Muscle of leg (tissue), 11 donors: ENCODE data around the gene TCFL5. TPM values are rescaled to one million over a fixed set of nuclear protein-coding genes. Genes with fewer than 3 reads are reported as not detected.

Experiments used
- DNase-seq: peaks from one replicate; pipeline ENCODE4 v3.0.0; 2013
- H3K27ac ChIP-seq: one replicate; pipeline ENCODE4 v1.5.1; 2013; ENCODE audit warnings: mild to moderate bottlenecking, low read length, control low read depth
- H3K27me3 ChIP-seq: one replicate; pipeline ENCODE4 v1.6.1; 2013; ENCODE audit warnings: low read length; ENCODE audit not compliant: control insufficient read depth, insufficient read depth
- H3K36me3 ChIP-seq: one replicate; pipeline ENCODE4 v1.6.1; 2013; ENCODE audit warnings: low read length; ENCODE audit not compliant: control insufficient read depth, insufficient read depth
- H3K4me1 ChIP-seq: one replicate; pipeline ENCODE4 v1.6.1; 2013; ENCODE audit warnings: low read length; ENCODE audit not compliant: control insufficient read depth, insufficient read depth
- H3K4me3 ChIP-seq: one replicate; pipeline ENCODE4 v1.5.1; 2013; ENCODE audit warnings: low read length, control low read depth
- H3K9me3 ChIP-seq: replicated peaks from 2 replicates; pipeline ENCODE4 v1.6.1; 2013; ENCODE audit warnings: low read depth, low read length; ENCODE audit not compliant: control insufficient read depth
- WGBS: methylation state at CpG from one replicate; pipeline ENCODE4 v1.1.5; 2013; ENCODE audit warnings: missing lambda C conversion rate; ENCODE audit not compliant: insufficient coverage; 5-methylcytosine and 5-hydroxymethylcytosine counted together
- polyA plus RNA-seq, 8 donors: library from polyadenylated mRNA; unstranded; fragments of 120-200 nt; gene quantifications; one replicate each; pipeline versions ENCODE4 v1.2.1 to v1.2.3, GENCODE V29; 2013; ENCODE audit warnings: inconsistent platforms in 1 of 8, low replicate concordance in 1 of 8; ENCODE audit not compliant: insufficient read length in 8 of 8, insufficient read depth in 1 of 8
- total RNA-seq: library from RNA; stranded (reverse); fragments of 120-200 nt; gene quantifications from one replicate; pipeline ENCODE4 v1.2.4, GENCODE V29; 2013

TCFL5 gene
- total and polyA plus RNA-seq, 9 donors: 6.1 to 12.1 (median 8.2) TPM

GRCh38 chr20:62902926-62903615, 41.4 kb upstream of the TCFL5 start:
- Histone ChIP-seq H3K27ac (no peak overlapping the region), H3K4me3 (no peak overlapping the region), H3K27me3 (no peaks in the 10 kb centered on the region), H3K4me1 (peaks cover 15% of the 10 kb centered on the region), H3K36me3 (peaks cover 68% of the 10 kb centered on the region), H3K9me3 (no peaks in the 10 kb centered on the region)
- no CpG with 5 or more reads among the region's 7 CpGs for WGBS
- no peak for DNase-seq

- Histone ChIP-seq H3K4me3 (no peak overlapping the region), H3K27ac (no peak overlapping the region), H3K9me3 (no peaks in the 10 kb centered on the region), H3K27me3 (no peaks in the 10 kb centered on the region), H3K36me3 (peaks cover 56% of the 10 kb centered on the region), H3K4me1 (peaks cover 15% of the 10 kb centered on the region)
- 77% methylated on average over 4 of the region's 11 CpGs for WGBS
- no peak for DNase-seq
Measured at GRCh38 chr20:62901891-62902290, 40.3 kb upstream of the TCFL5 start.

GRCh38 chr20:62900692-62901584, 39.3 kb upstream of the TCFL5 start:
- Histone ChIP-seq H3K27ac (peak overlapping the region; percentile 5), H3K4me1 (peaks cover 15% of the 10 kb centered on the region), H3K27me3 (no peaks in the 10 kb centered on the region), H3K9me3 (no peaks in the 10 kb centered on the region), H3K4me3 (no peak overlapping the region), H3K36me3 (peaks cover 54% of the 10 kb centered on the region)
- WGBS: 43% methylated on average over 11 of the region's 20 CpGs
- DNase-seq: peak; percentile 41

- WGBS: 4% methylated on average over 4 of the region's 11 CpGs
- Histone ChIP-seq H3K36me3 (peaks cover 53% of the 10 kb centered on the region), H3K27ac (peak overlapping the region; percentile 5)
Measured at GRCh38 chr20:62900052-62900691, 38.5 kb upstream of the TCFL5 start.

GRCh38 chr20:62899633-62900051, 38.0 kb upstream of the TCFL5 start:
- H3K27ac ChIP-seq: no peak overlapping the region

More at GRCh38 chr20:62900052-62900691, 38.5 kb upstream of the TCFL5 start:
- no peaks in the 10 kb centered on the region for H3K9me3 ChIP-seq
- peak; percentile 84 for DNase-seq
- peaks cover 15% of the 10 kb centered on the region for H3K4me1 ChIP-seq
- H3K27me3 ChIP-seq: no peaks in the 10 kb centered on the region
- no peak overlapping the region for H3K4me3 ChIP-seq

GRCh38 chr20:62898970-62899632, 37.5 kb upstream of the TCFL5 start:
- WGBS: 30% methylated on average over 5 of the region's 16 CpGs

More at GRCh38 chr20:62899633-62900051, 38.0 kb upstream of the TCFL5 start:
- Histone ChIP-seq H3K9me3 (no peaks in the 10 kb centered on the region), H3K4me3 (no peak overlapping the region), H3K27me3 (no peaks in the 10 kb centered on the region), H3K4me1 (peaks cover 15% of the 10 kb centered on the region), H3K36me3 (peaks cover 53% of the 10 kb centered on the region)
- WGBS: 8% methylated on average over 6 of the region's 6 CpGs
- peak; percentile 46 for DNase-seq

GRCh38 chr20:62898093-62898964, 36.7 kb upstream of the TCFL5 start:
- H3K27me3 ChIP-seq: no peaks in the 10 kb centered on the region
- peaks cover 55% of the 10 kb centered on the region for H3K36me3 ChIP-seq
- H3K27ac ChIP-seq: no peak overlapping the region
- no peaks in the 10 kb centered on the region for H3K9me3 ChIP-seq
- H3K4me3 ChIP-seq: no peak overlapping the region
- no peak for DNase-seq
- 87% methylated on average over 9 of the region's 16 CpGs for WGBS
- H3K4me1 ChIP-seq: peaks cover 15% of the 10 kb centered on the region

More at GRCh38 chr20:62898970-62899632, 37.5 kb upstream of the TCFL5 start:
- Histone ChIP-seq H3K4me3 (no peak overlapping the region), H3K9me3 (no peaks in the 10 kb centered on the region), H3K36me3 (peaks cover 55% of the 10 kb centered on the region), H3K27me3 (no peaks in the 10 kb centered on the region), H3K27ac (no peak overlapping the region), H3K4me1 (peaks cover 15% of the 10 kb centered on the region)
- no peak for DNase-seq

- DNase-seq: no peak
- H3K4me3 ChIP-seq: no peak overlapping the region
- WGBS: 59% methylated on average over 10 of the region's 11 CpGs
- peaks cover 15% of the 10 kb centered on the region for H3K4me1 ChIP-seq
- H3K9me3 ChIP-seq: no peaks in the 10 kb centered on the region
- H3K36me3 ChIP-seq: peaks cover 56% of the 10 kb centered on the region
- H3K27ac ChIP-seq: no peak overlapping the region
- H3K27me3 ChIP-seq: no peaks in the 10 kb centered on the region
Measured at GRCh38 chr20:62897666-62898065, 36.0 kb upstream of the TCFL5 start.

- WGBS: 90% methylated on average over 16 of the region's 16 CpGs
- H3K9me3 ChIP-seq: no peaks in the 10 kb centered on the region
- peaks cover 56% of the 10 kb centered on the region for H3K36me3 ChIP-seq
- no peaks in the 10 kb centered on the region for H3K27me3 ChIP-seq
- DNase-seq: no peak
- H3K4me1 ChIP-seq: peaks cover 15% of the 10 kb centered on the region
- H3K4me3 ChIP-seq: no peak overlapping the region
- no peak overlapping the region for H3K27ac ChIP-seq
Measured at GRCh38 chr20:62896526-62896925, 34.9 kb upstream of the TCFL5 start.
